Heart left ventricle (tissue), 16 donors: Measurements from ENCODE around the gene FANCM. TPM values are rescaled to one million over a fixed set of nuclear protein-coding genes. Genes with fewer than 3 reads are reported as not detected.

Experiments
- ATAC-seq, 4 donors: fragments of 200-7000 bp; cut with Tn5 transposase; one replicate each; pipeline ENCODE4 v1.9.1; 2020 to 2022; ENCODE audit warnings: moderate library complexity in 4 of 4, mild to moderate bottlenecking in 3 of 4, moderate number of reproducible peaks in 1 of 4
- DNase-seq, 5 donors: peaks; one replicate each; pipeline ENCODE4 v3.0.0-alpha.2; 2020
- H3K27ac ChIP-seq, 12 donors: fragments of 200-600 bp; sonication (generic) in 4 of 12; one replicate each; pipeline versions ENCODE4 v1.5.0 to v1.8.0; 2016 to 2022; ENCODE audit warnings: mild to moderate bottlenecking in 2 of 12
- H3K27me3 ChIP-seq, 9 donors: fragments of 200-600 bp; sonication (generic) in 2 of 9; one replicate each; pipeline versions ENCODE4 v1.5.1 to v1.8.0; 2016 to 2022; ENCODE audit warnings: mild to moderate bottlenecking in 3 of 9
- H3K36me3 ChIP-seq, 9 donors: fragments of 200-600 bp; sonication (generic) in 2 of 9; one replicate each; pipeline versions ENCODE4 v1.5.0 to v1.8.0; 2018 to 2022; ENCODE audit warnings: mild to moderate bottlenecking in 2 of 9
- H3K4me1 ChIP-seq, 12 donors: fragments of 200-600 bp; sonication (generic) in 4 of 12; one replicate each; pipeline versions ENCODE4 v1.5.0 to v1.8.0; 2016 to 2022; ENCODE audit warnings: mild to moderate bottlenecking in 3 of 12
- H3K4me3 ChIP-seq, 12 donors: fragments of 200-600 bp; sonication (generic) in 4 of 12; one replicate each; pipeline versions ENCODE4 v1.5.0 to v1.8.0; 2017 to 2022; ENCODE audit warnings: mild to moderate bottlenecking in 9 of 12, moderate library complexity in 4 of 12
- H3K9me3 ChIP-seq, 12 donors: fragments of 200-600 bp; sonication (generic) in 4 of 12; one replicate each; pipeline versions ENCODE4 v1.5.0 to v1.8.0; 2016 to 2022; ENCODE audit warnings: mild to moderate bottlenecking in 1 of 12
- CTCF ChIP-seq, 12 donors: fragments of 200-600 bp; sonication (generic) in 4 of 12; IDR thresholded peaks; one replicate each; pipeline versions ENCODE4 v1.5.0 to v1.8.0; 2018 to 2022; ENCODE audit warnings: antibody characterized with exemption in 12 of 12, mild to moderate bottlenecking in 5 of 12
- POLR2A ChIP-seq, 2 donors: fragments of 450-650 bp; IDR thresholded peaks; one replicate each; pipeline ENCODE4 v1.6.1; 2017; ENCODE audit warnings: antibody characterized with exemption in 2 of 2, mild to moderate bottlenecking in 2 of 2, moderate library complexity in 2 of 2
- WGBS, 4 donors: extraction: QIAGEN DNeasy Blood & Tissue Kit in 2 of 4; methylation state at CpG; one replicate each; pipeline versions ENCODE4 v1.1.5 to v1.1.7; 2013 to 2018; 5-methylcytosine and 5-hydroxymethylcytosine counted together
- intact Hi-C, 10 donors: fragments of 100-400 bp; cut with DNase I; formaldehyde crosslinking; loops; one replicate each; pipeline versions ENCODE4 v1.11.1 to v1.14.2; 2022
- polyA plus RNA-seq, 2 donors: library from polyadenylated mRNA; stranded (reverse); fragments of 200-250 nt; gene quantifications; one replicate each; pipeline ENCODE4 v1.2.3, GENCODE V29; 2013
- total RNA-seq, 9 donors: library from RNA; depleted of rRNA in 2 of 9; stranded (reverse); fragments of >200 nt in 2 of 9; fragmentation: NEBNext Ultra II Directional in 3 of 9; extraction: Animal tissue kit (Norgen Biotek cat#: 25700) in 3 of 9; gene quantifications; one replicate each; pipeline versions ENCODE4 v1.1.0 to v1.2.4, GENCODE V29; 2016 to 2023
- donor health status: ischemic (EF 13 %, LVEDD 7.1; RV severe dilation, severe dysfunction).
- donor health status: healthy with polysubstance abuse.
- donor health status: DM: no; HTN: yes; CAD: no.
- donor health status: DM: no; HTN: no; CAD: no.
- donor health status: ischemic (EF 25% LVEDD 6.9; RV normal size, moderate dysfunction).
- donor health status: ischemic (EF 25% LVEDD 5.7; RV mildly dilated, moderate dysfunction).
- donor health status: healthy.
- donor health status: DM: yes; HTN: yes; CAD: no.
- donor health status: ischemic (EF 35%, LVEDD 5.7; RV mildly dilated, moderate dysfunction).
- donor health status: nonischemic (EF 11% LVEDD 7.7; RV severe dilation, severe dysfunction).
- donor health status: DM: yes; HTN: yes; CAD: no.
- donor health status: PGD.
- donor health status: ischemic (EF 29% LVEDD 5.4; RV normal size, mild dysfunction).
- donor health status: nonischemic (EF 23%, LVEDD 6.1; RV moderate dilation, normal function).

The FANCM gene
- total and polyA plus RNA-seq, 11 donors: 1.4 to 4.5 (median 3.1) TPM

- no peaks in the 10 kb centered on the region for H3K27me3 ChIP-seq
- no peaks in the 10 kb centered on the region for H3K4me1 ChIP-seq
- intact Hi-C loops: no loop called here
- no peak for ATAC-seq
- H3K9me3 ChIP-seq: no peaks in the 10 kb centered on the region
- DNase-seq: no peak
- no peak overlapping the region for H3K27ac ChIP-seq
- no peak for TF ChIP-seq CTCF (IDR thresholded peaks at IDR 0.05)
- TF ChIP-seq POLR2A (IDR thresholded peaks at IDR 0.05): no peak
- H3K36me3 ChIP-seq: peaks cover 0 to 53% (median 25%) of the 10 kb centered on the region in 9 donors
- no peak overlapping the region for H3K4me3 ChIP-seq
These were observed 34.2 kb downstream of the FANCM start for GRCh38 chr14:45169906-45170305.

GRCh38 chr14:45177076-45177475, 41.3 kb downstream of the FANCM start:
- H3K36me3 ChIP-seq: peaks cover 0 to 27% (median 0%) of the 10 kb centered on the region in 9 donors
- no peak for DNase-seq
- no peak overlapping the region for H3K27ac ChIP-seq
- H3K4me3 ChIP-seq: no peak overlapping the region
- no peak for ATAC-seq
- no peaks in the 10 kb centered on the region for H3K27me3 ChIP-seq
- intact Hi-C loops: no loop called here
- WGBS, 4 donors: 90 to 94% (median 92%) methylated on average over 5 of the region's 5 CpGs
- H3K9me3 ChIP-seq: no peaks in the 10 kb centered on the region
- no peaks in the 10 kb centered on the region for H3K4me1 ChIP-seq
- TF ChIP-seq CTCF (IDR thresholded peaks at IDR 0.05): no peak
- no peak for TF ChIP-seq POLR2A (IDR thresholded peaks at IDR 0.05)

- no peak overlapping the region for H3K27ac ChIP-seq
- H3K9me3 ChIP-seq: no peaks in the 10 kb centered on the region
- H3K4me3 ChIP-seq: no peak overlapping the region
- ATAC-seq: no peak
- no peaks in the 10 kb centered on the region for H3K4me1 ChIP-seq
- WGBS, 4 donors: 95 to 97% (median 96%) methylated on average over 5 of the region's 5 CpGs
- no peaks in the 10 kb centered on the region for H3K27me3 ChIP-seq
- intact Hi-C loops: no loop called here
- no peak for DNase-seq
- peaks cover 0 to 7% (median 0%) of the 10 kb centered on the region in 9 donors for H3K36me3 ChIP-seq
- TF ChIP-seq POLR2A (IDR thresholded peaks at IDR 0.05): no peak
These were observed 45.6 kb downstream of the FANCM start for GRCh38 chr14:45181329-45181728.

- Histone ChIP-seq H3K9me3 (no peaks in the 10 kb centered on the region), H3K36me3 (peaks cover 0 to 6% (median 0%) of the 10 kb centered on the region in 9 donors), H3K4me3 (no peak overlapping the region), H3K4me1 (no peaks in the 10 kb centered on the region), H3K27ac (no peak overlapping the region), H3K27me3 (no peaks in the 10 kb centered on the region)
- DNase-seq (no peak), ATAC-seq (no peak)
- WGBS, 4 donors: 65 to 77% (median 69%) methylated on average over 3 of the region's 3 CpGs
- no peak for TF ChIP-seq POLR2A (IDR thresholded peaks at IDR 0.05)
- no peak for TF ChIP-seq CTCF (IDR thresholded peaks at IDR 0.05)
- intact Hi-C loops: no loop called here
These were observed 46.1 kb downstream of the FANCM start for GRCh38 chr14:45181806-45182205.

GRCh38 chr14:45185100-45185814, 49.5 kb downstream of the FANCM start:
- ATAC-seq (no peak), DNase-seq (no peak)
- Histone ChIP-seq H3K27me3 (no peaks in the 10 kb centered on the region), H3K36me3 (peaks cover 0 to 26% (median 16%) of the 10 kb centered on the region in 9 donors), H3K4me3 (no peak overlapping the region), H3K4me1 (no peaks in the 10 kb centered on the region), H3K27ac (no peak overlapping the region), H3K9me3 (no peaks in the 10 kb centered on the region)
- TF ChIP-seq POLR2A (IDR thresholded peaks at IDR 0.05) (no peak), CTCF (IDR thresholded peaks at IDR 0.05) (no peak)
- intact Hi-C loops: no loop called here
- WGBS, 4 donors: 98 to 100% (median 100%) methylated on average over 2 of the region's 2 CpGs
